HEK293 (cell line): ENCODE data around the gene SCNN1A.
"Not testable (repeated sequence)": the region's sequence is repeated elsewhere in the genome, so short reads cannot be mapped to it uniquely, and the experiment has no call there.

Experiments
- CTCF ChIA-PET: fragments of 350-600 bp; formaldehyde crosslinking; extraction: SDS; loops from one replicate; lab custom pipeline; 2021; ENCODE audit warnings: antibody characterized with exemption; lab: Yijun Ruan, JAX
- POLR2A ChIA-PET: fragments of 300-600 bp; formaldehyde crosslinking; extraction: SDS; loops from one replicate; lab custom pipeline; 2020; ENCODE audit warnings: antibody characterized with exemption, inconsistent platforms; lab: Yijun Ruan, JAX
- H3K27ac ChIP-seq: fragments of 200-500 bp; sonication (Bioruptor generic); 2 replicates; pipeline ENCODE4 v1.5.1; 2014; ENCODE audit warnings: low read depth, low read length, control low read depth, inconsistent platforms; ENCODE audit errors: extremely low read depth
- H3K36me3 ChIP-seq, 2 experiments: fragments of 200-500 bp in 1 of 2; sonication (Bioruptor generic) in 1 of 2; 1 replicate in 1 of 2; 2 replicates in 1 of 2; pipeline ENCODE4 v1.5.1; 2014 to 2017; ENCODE audit warnings: inconsistent platforms in 2 of 2, low read length in 2 of 2; ENCODE audit not compliant: control insufficient read depth in 2 of 2, insufficient read depth in 1 of 2
- H3K4me1 ChIP-seq: fragments of 200-500 bp; sonication (Bioruptor generic); 2 replicates; pipeline ENCODE4 v1.5.1; 2014; ENCODE audit warnings: mild to moderate bottlenecking, low read length, inconsistent platforms; ENCODE audit not compliant: control insufficient read depth, insufficient read depth
- H3K4me3 ChIP-seq: 2 replicates; pipeline ENCODE4 v1.5.1; 2011; ENCODE audit warnings: low read depth, mild to moderate bottlenecking, control low read depth, low read length, moderate library complexity
- H3K9me3 ChIP-seq: fragments of 200-500 bp; sonication (Bioruptor generic); 2 replicates; pipeline ENCODE4 v1.5.1; 2014; ENCODE audit warnings: low read depth, low read length, inconsistent platforms; ENCODE audit not compliant: control insufficient read depth, insufficient read depth
- ELK4 ChIP-seq: IDR thresholded peaks from 2 replicates; pipeline ENCODE4 v1.6.1; 2011; ENCODE audit warnings: mild to moderate bottlenecking, low read depth, low read length, borderline replicate concordance
- GLI4 ChIP-seq: fragments of 450-650 bp; formaldehyde crosslinking; IDR thresholded peaks from 2 replicates; pipeline ENCODE4 v1.5.1; 2016; ENCODE audit warnings: missing biosample characterization, missing genetic modification characterization
- HOXD13 ChIP-seq: sonication (generic); formaldehyde crosslinking; IDR thresholded peaks from 2 replicates; pipeline ENCODE4 v1.8.0; 2022; ENCODE audit warnings: missing genetic modification reagents, borderline replicate concordance
- OVOL3 ChIP-seq: fragments of 450-650 bp; formaldehyde crosslinking; IDR thresholded peaks from 2 replicates; pipeline ENCODE4 v1.5.1; 2016; ENCODE audit warnings: missing biosample characterization, missing genetic modification characterization
- PRDM1 ChIP-seq: fragments of 450-650 bp; formaldehyde crosslinking; IDR thresholded peaks from 2 replicates; pipeline ENCODE4; 2016; ENCODE audit warnings: missing biosample characterization, missing genetic modification characterization
- SETDB1 ChIP-seq: IDR thresholded peaks from one replicate; pipeline ENCODE4 v1.6.1; 2017; ENCODE audit warnings: mild to moderate bottlenecking, low read length, moderate library complexity, mixed read lengths; ENCODE audit not compliant: insufficient read length
- ZBTB44 ChIP-seq: fragments of 450-650 bp; IDR thresholded peaks from 2 replicates; pipeline ENCODE4 v1.5.1; 2018; ENCODE audit warnings: missing biosample characterization, mild to moderate bottlenecking, missing genetic modification characterization
- ZNF155 ChIP-seq: fragments of 450-650 bp; formaldehyde crosslinking; IDR thresholded peaks from 2 replicates; pipeline ENCODE4 v1.5.1; 2016; ENCODE audit warnings: missing biosample characterization, missing genetic modification characterization
- ZNF202 ChIP-seq: fragments of 450-650 bp; formaldehyde crosslinking; IDR thresholded peaks from 2 replicates; pipeline ENCODE4 v1.5.1; 2016; ENCODE audit warnings: missing biosample characterization, missing genetic modification characterization, borderline replicate concordance
- ZNF280C ChIP-seq: fragments of 450-650 bp; formaldehyde crosslinking; IDR thresholded peaks from 2 replicates; pipeline ENCODE4 v1.5.1; 2016; ENCODE audit warnings: missing biosample characterization, missing genetic modification characterization
- ZNF350 ChIP-seq: fragments of 450-650 bp; formaldehyde crosslinking; IDR thresholded peaks from 2 replicates; pipeline ENCODE4 v1.5.0; 2017; ENCODE audit warnings: missing biosample characterization, mild to moderate bottlenecking, missing genetic modification characterization
- ZNF366 ChIP-seq: fragments of 450-650 bp; formaldehyde crosslinking; conservative IDR thresholded peaks from 2 replicates; pipeline ENCODE4 v1.5.1; 2016; ENCODE audit warnings: missing biosample characterization, missing genetic modification characterization
- ZNF48 ChIP-seq: fragments of 450-650 bp; formaldehyde crosslinking; IDR thresholded peaks from 2 replicates; pipeline ENCODE4 v1.5.1; 2016; ENCODE audit warnings: missing biosample characterization, missing genetic modification characterization
- ZNF529 ChIP-seq: fragments of 450-650 bp; formaldehyde crosslinking; IDR thresholded peaks from 2 replicates; pipeline ENCODE4 v1.5.1; 2017; ENCODE audit warnings: missing genetic modification characterization, missing biosample characterization; ENCODE audit not compliant: insufficient replicate concordance
- ZNF596 ChIP-seq: fragments of 450-650 bp; IDR thresholded peaks from 2 replicates; pipeline ENCODE4 v1.5.0; 2018; ENCODE audit warnings: missing biosample characterization, mild to moderate bottlenecking, missing genetic modification characterization, moderate library complexity
- TF ChIP-seq, protein P1 (sequence below): fragments of 450-650 bp; formaldehyde crosslinking; IDR thresholded peaks from 2 replicates; pipeline ENCODE4 v1.5.1; 2016; ENCODE audit warnings: missing biosample characterization, missing genetic modification characterization
- TF ChIP-seq, protein P2 (sequence below): fragments of 450-650 bp; formaldehyde crosslinking; IDR thresholded peaks from 2 replicates; pipeline ENCODE4 v1.5.1; 2016; ENCODE audit warnings: missing biosample characterization, missing genetic modification characterization

Gene SCNN1A

DNA sequence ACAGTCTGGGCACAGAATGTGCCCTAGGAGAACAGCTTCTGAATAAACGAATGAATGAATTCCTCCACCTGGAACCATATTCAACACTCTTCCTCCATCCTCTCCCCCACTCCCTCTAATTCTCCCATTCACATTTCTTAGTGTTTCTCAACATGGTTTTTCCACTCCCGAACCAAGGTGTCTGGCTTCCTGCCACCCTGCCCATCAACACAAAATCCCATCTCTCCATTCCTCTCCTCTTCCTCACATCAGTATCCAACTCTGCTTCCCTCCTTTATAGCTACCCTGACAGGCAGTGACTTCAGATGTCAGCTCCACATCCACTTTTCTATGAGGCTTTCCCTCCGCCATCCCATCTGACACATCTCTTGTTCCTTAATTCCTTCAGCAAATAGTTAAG lies 36.4 kb downstream of the SCNN1A start:
- H3K27ac ChIP-seq, result no peak overlapping the region
- CTCF ChIA-PET, result interaction anchor here (0.6 to 1.4 kb wide), 5 partner anchors 13 to 180 kb away, joined by 3 to 4 read pairs (median 4); no protein-coding TSS in a partner anchor
- no peak overlapping the region for H3K4me3 ChIP-seq

GRCh38 chr12:6338536-6338935 lies 36.8 kb downstream of the SCNN1A start:
- Histone ChIP-seq H3K36me3 (peaks cover 3 to 24% of the 10 kb centered on the region in 2 experiments; a peak in 2 of 3 replicates), H3K4me1 (peaks cover 29% of the 10 kb centered on the region)
- not testable (repeated sequence) for H3K9me3 ChIP-seq, H3K27ac ChIP-seq, H3K4me3 ChIP-seq
- POLR2A ChIA-PET, result interaction anchor here (0.9 to 4.6 kb wide), 5 partner anchors 14 to 196 kb away, joined by 3 to 37 read pairs (median 8); partner anchors contain the start of genes GAPDH and VAMP1
- CTCF ChIA-PET, result interaction anchor here (0.6 to 1.4 kb wide), 4 partner anchors 13 to 180 kb away, joined by 3 to 4 read pairs (median 4); no protein-coding TSS in a partner anchor

More for the DNA sequence above, 36.4 kb downstream of the SCNN1A start:
- H3K9me3 ChIP-seq, result no peaks in the 10 kb centered on the region
- H3K36me3 ChIP-seq, result peaks cover 3 to 20% of the 10 kb centered on the region in 2 experiments; a peak in 2 of 3 replicates
- H3K4me1 ChIP-seq, result peaks cover 29% of the 10 kb centered on the region
- POLR2A ChIA-PET, result interaction anchor here (0.9 to 2.6 kb wide), 4 partner anchors 14 to 195 kb away, joined by 3 to 16 read pairs (median 7); partner anchors contain the start of genes GAPDH and VAMP1
- no peak for TF ChIP-seq ZNF155
- peak; percentile 79 for TF ChIP-seq ZNF366 (tag by site-specific recombination)
- TF ChIP-seq ZNF202, result no peak
- TF ChIP-seq ZNF596 (tag by site-specific recombination), result no peak
- TF ChIP-seq ZNF280C, result no peak
- no peak for TF ChIP-seq SETDB1
- TF ChIP-seq ELK4, result no peak
- TF ChIP-seq, protein P1, sequence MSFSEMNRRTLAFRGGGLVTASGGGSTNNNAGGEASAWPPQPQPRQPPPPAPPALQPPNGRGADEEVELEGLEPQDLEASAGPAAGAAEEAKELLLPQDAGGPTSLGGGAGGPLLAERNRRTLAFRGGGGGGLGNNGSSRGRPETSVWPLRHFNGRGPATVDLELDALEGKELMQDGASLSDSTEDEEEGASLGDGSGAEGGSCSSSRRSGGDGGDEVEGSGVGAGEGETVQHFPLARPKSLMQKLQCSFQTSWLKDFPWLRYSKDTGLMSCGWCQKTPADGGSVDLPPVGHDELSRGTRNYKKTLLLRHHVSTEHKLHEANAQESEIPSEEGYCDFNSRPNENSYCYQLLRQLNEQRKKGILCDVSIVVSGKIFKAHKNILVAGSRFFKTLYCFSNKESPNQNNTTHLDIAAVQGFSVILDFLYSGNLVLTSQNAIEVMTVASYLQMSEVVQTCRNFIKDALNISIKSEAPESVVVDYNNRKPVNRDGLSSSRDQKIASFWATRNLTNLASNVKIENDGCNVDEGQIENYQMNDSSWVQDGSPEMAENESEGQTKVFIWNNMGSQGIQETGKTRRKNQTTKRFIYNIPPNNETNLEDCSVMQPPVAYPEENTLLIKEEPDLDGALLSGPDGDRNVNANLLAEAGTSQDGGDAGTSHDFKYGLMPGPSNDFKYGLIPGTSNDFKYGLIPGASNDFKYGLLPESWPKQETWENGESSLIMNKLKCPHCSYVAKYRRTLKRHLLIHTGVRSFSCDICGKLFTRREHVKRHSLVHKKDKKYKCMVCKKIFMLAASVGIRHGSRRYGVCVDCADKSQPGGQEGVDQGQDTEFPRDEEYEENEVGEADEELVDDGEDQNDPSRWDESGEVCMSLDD (tag by site-specific recombination), result no peak
- TF ChIP-seq HOXD13, result no peak
- no peak for TF ChIP-seq GLI4
- no peak for TF ChIP-seq OVOL3 (tag by site-specific recombination)
- no peak for TF ChIP-seq ZBTB44 (tag by site-specific recombination)
- TF ChIP-seq, protein P2, sequence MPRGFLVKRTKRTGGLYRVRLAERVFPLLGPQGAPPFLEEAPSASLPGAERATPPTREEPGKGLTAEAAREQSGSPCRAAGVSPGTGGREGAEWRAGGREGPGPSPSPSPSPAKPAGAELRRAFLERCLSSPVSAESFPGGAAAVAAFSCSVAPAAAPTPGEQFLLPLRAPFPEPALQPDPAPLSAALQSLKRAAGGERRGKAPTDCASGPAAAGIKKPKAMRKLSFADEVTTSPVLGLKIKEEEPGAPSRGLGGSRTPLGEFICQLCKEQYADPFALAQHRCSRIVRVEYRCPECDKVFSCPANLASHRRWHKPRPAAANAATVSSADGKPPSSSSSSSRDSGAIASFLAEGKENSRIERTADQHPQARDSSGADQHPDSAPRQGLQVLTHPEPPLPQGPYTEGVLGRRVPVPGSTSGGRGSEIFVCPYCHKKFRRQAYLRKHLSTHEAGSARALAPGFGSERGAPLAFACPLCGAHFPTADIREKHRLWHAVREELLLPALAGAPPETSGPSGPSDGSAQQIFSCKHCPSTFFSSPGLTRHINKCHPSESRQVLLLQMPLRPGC (tag by site-specific recombination), result no peak
- TF ChIP-seq ZNF350 (tag by site-specific recombination), result no peak
- no peak for TF ChIP-seq ZNF48 (tag by site-specific recombination)
- peak; percentile 51; the same call in 1 of the 2 replicates for TF ChIP-seq PRDM1 (tag by site-specific recombination)
- no peak for TF ChIP-seq ZNF529 (tag by site-specific recombination)
